Measurements from ENCODE around the gene TBC1D28.
"Not testable (repeated sequence)": the region's sequence is repeated elsewhere in the genome, so short reads cannot be mapped to it uniquely, and the experiment has no call there.

The TBC1D28 gene

DNA sequence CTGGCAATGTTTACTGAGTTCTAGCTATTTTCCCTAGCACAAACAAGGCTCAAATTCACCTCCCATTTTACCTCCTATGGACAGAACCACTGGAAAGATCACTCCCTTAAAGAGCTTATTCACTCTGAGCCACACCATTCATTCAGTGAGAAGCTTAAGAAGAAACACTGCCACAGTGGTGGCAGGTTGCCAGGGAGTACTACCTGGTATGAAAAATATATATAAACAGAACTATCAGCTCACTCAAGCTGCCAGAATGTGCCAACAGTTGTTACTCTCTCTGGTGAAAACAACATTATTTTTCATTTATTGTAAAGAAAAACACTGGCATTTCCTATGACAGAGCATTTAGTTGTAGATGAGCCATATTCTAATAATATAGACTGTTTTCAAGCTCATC, 31.2 kb downstream of the TBC1D28 start:
- not testable (repeated sequence) for DNase-seq (ENCODE audit: low spot score)

DNA sequence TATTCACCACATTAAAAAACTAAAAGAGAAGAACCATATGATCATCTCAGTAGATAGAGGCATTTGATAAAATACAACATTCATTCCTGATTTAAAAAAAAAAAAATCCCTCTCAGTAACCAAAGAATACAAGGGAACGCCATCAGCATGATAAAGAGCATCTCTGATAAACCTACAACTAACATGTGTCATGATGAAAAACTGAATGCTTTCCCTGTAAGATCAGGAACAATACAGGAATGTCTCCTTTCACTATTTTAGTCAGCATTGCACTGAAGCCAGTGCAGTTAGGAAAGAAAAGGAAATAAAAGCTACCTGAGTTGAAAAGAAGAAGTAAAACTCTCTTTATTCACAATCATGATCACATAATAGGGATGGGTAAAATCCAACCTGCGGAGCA, 51.1 kb downstream of the TBC1D28 start:
- DNase-seq (ENCODE audit: low spot score) = not testable (repeated sequence)

All from hepatic stellate cell (primary cell).